GM12878 (cell line): ENCODE results near the gene ZNF764. TPM values are rescaled to one million over a fixed set of nuclear protein-coding genes. Genes with fewer than 3 reads are reported as not detected.

ENCODE experiments used
- FOS ChIP-seq: IDR thresholded peaks from 3 replicates; pipeline ENCODE4 v1.6.1; 2011; ENCODE audit warnings: borderline replicate concordance; ENCODE audit not compliant: insufficient read length; ENCODE audit errors: extremely low read depth
- MXI1 ChIP-seq: fragments of 150-350 bp; IDR thresholded peaks from 2 replicates; pipeline ENCODE4 v1.6.1; 2011; ENCODE audit warnings: low read depth, mild to moderate bottlenecking, inconsistent platforms, low read length, improper control_type of control experiment
- YBX1 ChIP-seq: fragments of 450-650 bp; IDR thresholded peaks from 2 replicates; pipeline ENCODE4 v1.6.1; 2016; ENCODE audit warnings: antibody characterized with exemption
- polyA plus RNA-seq, 11 experiments: library from polyadenylated mRNA; depleted of rRNA in 4 of 11; unstranded in 6 of 11; stranded (reverse) in 5 of 11; fragments of >200 nt; fragmentation: Nextera tagmentation in 4 of 11; fragmentation: Illumina TruSeq in 1 of 11; extraction: Ambion mirVana in 4 of 11; extraction: Trizol in 1 of 11; gene quantifications; 1 replicate in 1 of 11; 2 replicates in 10 of 11; pipeline versions ENCODE4 v1.2.1 to v1.2.3, GENCODE V29; 2011 to 2016; ENCODE audit warnings: inconsistent platforms in 2 of 11, missing spikeins in 2 of 11, low read depth in 1 of 11
- total RNA-seq, 4 experiments: library from RNA; depleted of rRNA in 3 of 4; stranded (reverse); fragments of >200 nt in 3 of 4; fragmentation: Illumina TruSeq in 1 of 4; extraction: Trizol in 1 of 4; gene quantifications; 2 replicates each; pipeline versions ENCODE4 v1.2.1 to v1.2.3, GENCODE V29; 2013 to 2021
- TF ChIP-seq, protein P1 (sequence below): fragments of 150-350 bp; IDR thresholded peaks from 2 replicates; pipeline ENCODE4 v1.6.1; 2016; ENCODE audit warnings: low read depth, low read length
- TF ChIP-seq, protein P2 (sequence below): fragments of 450-650 bp; conservative IDR thresholded peaks from 2 replicates; pipeline ENCODE4 v1.6.1; 2017; ENCODE audit warnings: mild to moderate bottlenecking, moderate library complexity

Gene ZNF764
- total and polyA plus RNA-seq, 10 of the 15 experiments (the other 5 are each of a cell fraction or from before 2014, with no cell fraction given): 0.61 to 11.9 (median 3.8) TPM

GRCh38 chr16:30519120-30520049 lies 38.8 kb downstream of the ZNF764 start (continued):
- TF ChIP-seq FOS: no peak
- TF ChIP-seq YBX1: no peak
- TF ChIP-seq, protein P1, sequence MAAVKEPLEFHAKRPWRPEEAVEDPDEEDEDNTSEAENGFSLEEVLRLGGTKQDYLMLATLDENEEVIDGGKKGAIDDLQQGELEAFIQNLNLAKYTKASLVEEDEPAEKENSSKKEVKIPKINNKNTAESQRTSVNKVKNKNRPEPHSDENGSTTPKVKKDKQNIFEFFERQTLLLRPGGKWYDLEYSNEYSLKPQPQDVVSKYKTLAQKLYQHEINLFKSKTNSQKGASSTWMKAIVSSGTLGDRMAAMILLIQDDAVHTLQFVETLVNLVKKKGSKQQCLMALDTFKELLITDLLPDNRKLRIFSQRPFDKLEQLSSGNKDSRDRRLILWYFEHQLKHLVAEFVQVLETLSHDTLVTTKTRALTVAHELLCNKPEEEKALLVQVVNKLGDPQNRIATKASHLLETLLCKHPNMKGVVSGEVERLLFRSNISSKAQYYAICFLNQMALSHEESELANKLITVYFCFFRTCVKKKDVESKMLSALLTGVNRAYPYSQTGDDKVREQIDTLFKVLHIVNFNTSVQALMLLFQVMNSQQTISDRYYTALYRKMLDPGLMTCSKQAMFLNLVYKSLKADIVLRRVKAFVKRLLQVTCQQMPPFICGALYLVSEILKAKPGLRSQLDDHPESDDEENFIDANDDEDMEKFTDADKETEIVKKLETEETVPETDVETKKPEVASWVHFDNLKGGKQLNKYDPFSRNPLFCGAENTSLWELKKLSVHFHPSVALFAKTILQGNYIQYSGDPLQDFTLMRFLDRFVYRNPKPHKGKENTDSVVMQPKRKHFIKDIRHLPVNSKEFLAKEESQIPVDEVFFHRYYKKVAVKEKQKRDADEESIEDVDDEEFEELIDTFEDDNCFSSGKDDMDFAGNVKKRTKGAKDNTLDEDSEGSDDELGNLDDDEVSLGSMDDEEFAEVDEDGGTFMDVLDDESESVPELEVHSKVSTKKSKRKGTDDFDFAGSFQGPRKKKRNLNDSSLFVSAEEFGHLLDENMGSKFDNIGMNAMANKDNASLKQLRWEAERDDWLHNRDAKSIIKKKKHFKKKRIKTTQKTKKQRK: no peak
- TF ChIP-seq, protein P2, sequence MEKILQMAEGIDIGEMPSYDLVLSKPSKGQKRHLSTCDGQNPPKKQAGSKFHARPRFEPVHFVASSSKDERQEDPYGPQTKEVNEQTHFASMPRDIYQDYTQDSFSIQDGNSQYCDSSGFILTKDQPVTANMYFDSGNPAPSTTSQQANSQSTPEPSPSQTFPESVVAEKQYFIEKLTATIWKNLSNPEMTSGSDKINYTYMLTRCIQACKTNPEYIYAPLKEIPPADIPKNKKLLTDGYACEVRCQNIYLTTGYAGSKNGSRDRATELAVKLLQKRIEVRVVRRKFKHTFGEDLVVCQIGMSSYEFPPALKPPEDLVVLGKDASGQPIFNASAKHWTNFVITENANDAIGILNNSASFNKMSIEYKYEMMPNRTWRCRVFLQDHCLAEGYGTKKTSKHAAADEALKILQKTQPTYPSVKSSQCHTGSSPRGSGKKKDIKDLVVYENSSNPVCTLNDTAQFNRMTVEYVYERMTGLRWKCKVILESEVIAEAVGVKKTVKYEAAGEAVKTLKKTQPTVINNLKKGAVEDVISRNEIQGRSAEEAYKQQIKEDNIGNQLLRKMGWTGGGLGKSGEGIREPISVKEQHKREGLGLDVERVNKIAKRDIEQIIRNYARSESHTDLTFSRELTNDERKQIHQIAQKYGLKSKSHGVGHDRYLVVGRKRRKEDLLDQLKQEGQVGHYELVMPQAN: no peak
- TF ChIP-seq MXI1: no peak
